Pancreas (tissue), 10 donors: Measurements from ENCODE around the gene CCDC71. TPM values are rescaled to one million over a fixed set of nuclear protein-coding genes. Genes with fewer than 3 reads are reported as not detected.

ENCODE experiments used
- ATAC-seq, 4 donors: fragments of 200-7000 bp; cut with Tn5 transposase; one replicate each; pipeline versions ENCODE4 v1.8.0 to v1.9.1; 2020; ENCODE audit warnings: mild to moderate bottlenecking in 4 of 4, moderate library complexity in 4 of 4
- DNase-seq, 6 donors: peaks; one replicate each; pipeline ENCODE4 v3.0.0-alpha.2; 2020
- FAIRE-seq: peaks from 2 replicates; lab custom pipeline; 2012; peaks lifted over from hg19 to GRCh38; lab: Jason Lieb, UNC
- H3K27ac ChIP-seq, 4 donors: fragments of 200-600 bp; sonication (generic); 1 replicate in 3 of 4; 2 replicates in 1 of 4; pipeline versions ENCODE4 v1.5.0 to v1.8.0; 2020
- H3K27me3 ChIP-seq, 4 donors: fragments of 200-600 bp; one replicate each; pipeline ENCODE4 v1.8.0; 2021
- H3K36me3 ChIP-seq, 3 donors: fragments of 200-600 bp; sonication (generic) in 1 of 3; one replicate each; pipeline versions ENCODE4 v1.5.0 to v1.8.0; 2020 to 2021
- H3K4me1 ChIP-seq, 3 donors: fragments of 200-600 bp; one replicate each; pipeline ENCODE4 v1.8.0; 2021
- H3K4me3 ChIP-seq, 4 donors: fragments of 200-600 bp; sonication (generic) in 2 of 4; one replicate each; pipeline versions ENCODE4 v1.5.0 to v1.8.0; 2020 to 2021
- H3K9me3 ChIP-seq, 4 donors: fragments of 200-600 bp; one replicate each; pipeline ENCODE4 v1.8.0; 2021
- WGBS, 2 donors: extraction: QIAGEN DNeasy Blood & Tissue Kit; methylation state at CpG; one replicate each; pipeline ENCODE4 v1.1.7; 2013; 5-methylcytosine and 5-hydroxymethylcytosine counted together
- intact Hi-C, 3 donors: fragments of 100-400 bp; cut with DNase I; formaldehyde crosslinking; loops; one replicate each; pipeline versions ENCODE4 v1.11.1 to v1.14.2; 2022
- polyA plus RNA-seq, 2 donors: library from polyadenylated mRNA; stranded (reverse); fragments of 200-250 nt; gene quantifications; one replicate each; pipeline ENCODE4 v1.2.3, GENCODE V29; 2013
- total RNA-seq, 6 donors: library from RNA; stranded (reverse); fragmentation: NEBNext Ultra II Directional in 4 of 6; extraction: Animal tissue kit (Norgen Biotek cat#: 25700) in 4 of 6; gene quantifications; one replicate each; pipeline versions ENCODE4 v1.2.1 to v1.2.4, GENCODE V29; 2021 to 2023
- TF ChIP-seq, protein P1 (sequence below), 4 donors: fragments of 200-600 bp; sonication (generic) in 3 of 4; IDR thresholded peaks; one replicate each; pipeline versions ENCODE4 v1.5.0 to v1.8.0; 2021; ENCODE audit warnings: antibody characterized with exemption in 4 of 4
- donor health status: healthy with polysubstance abuse.
- donor health status: DM: no; HTN: no; CAD: no; lungs with moderate emphysema.
- donor health status: DM: no; HTN: no; CAD: no.
- donor health status: control.
- donor health status: control.
- donor health status: Bipolar disorder and iron deficiency.
- donor health status: DM: yes; HTN: yes; CAD: no.
- donor health status: DM: no; HTN: no; CAD: no.
- donor health status: DM: no; HTN: no; CAD: no.
- donor health status: DM: yes; HTN: yes; CAD: no.

Gene CCDC71
- total and polyA plus RNA-seq, 8 donors: 5.9 to 11.0 (median 8.3) TPM

DNA sequence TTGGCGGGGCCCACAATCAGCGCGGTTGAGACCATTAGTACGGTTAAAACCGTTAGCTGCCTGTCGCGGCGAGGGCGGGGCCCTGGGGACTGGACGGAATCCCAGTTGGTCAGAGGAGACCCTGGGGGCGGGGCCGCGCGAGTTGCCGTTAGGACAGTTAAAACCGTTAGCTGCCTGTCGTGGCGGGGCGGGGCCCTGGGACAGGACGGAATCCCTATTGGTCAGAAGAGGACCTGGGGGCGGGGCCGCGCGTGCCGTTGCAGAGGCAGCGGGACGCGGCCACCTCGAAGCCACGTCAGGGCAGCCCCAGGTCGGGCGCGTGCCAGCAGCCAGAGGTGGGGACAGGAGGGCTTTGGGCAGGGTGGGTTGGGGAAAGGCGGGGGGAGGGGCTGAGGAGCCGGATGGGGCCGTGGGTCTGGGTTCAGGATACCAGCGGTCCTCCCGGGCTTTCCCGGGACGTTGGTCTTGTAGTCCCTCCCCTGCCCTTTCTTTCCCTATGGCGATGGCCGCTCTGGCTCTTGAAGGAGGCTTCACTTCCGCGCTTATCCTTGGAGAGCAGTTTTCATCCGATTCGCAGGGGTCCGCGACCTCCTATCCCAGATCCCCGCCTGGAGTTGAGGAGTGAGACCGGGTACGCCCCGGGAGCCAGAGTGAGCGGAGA, 33.2 kb upstream of the CCDC71 start:
- peak; percentile 46 to 97 (median 83) for ATAC-seq
- Histone ChIP-seq H3K4me3 (peak overlapping the region in 1 of 4 donors; percentile 26), H3K4me1 (no peaks in the 10 kb centered on the region), H3K27ac (peak overlapping the region in 1 of 4 donors; percentile 22), H3K36me3 (no peaks in the 10 kb centered on the region), H3K9me3 (no peaks in the 10 kb centered on the region), H3K27me3 (no peaks in the 10 kb centered on the region)
- WGBS, 2 donors: 19 to 24% methylated on average over 45 to 53 of the region's 53 CpGs
- DNase-seq: peak; percentile 33 to 86 (median 72)
- FAIRE-seq: no peak
- TF ChIP-seq, protein P1, sequence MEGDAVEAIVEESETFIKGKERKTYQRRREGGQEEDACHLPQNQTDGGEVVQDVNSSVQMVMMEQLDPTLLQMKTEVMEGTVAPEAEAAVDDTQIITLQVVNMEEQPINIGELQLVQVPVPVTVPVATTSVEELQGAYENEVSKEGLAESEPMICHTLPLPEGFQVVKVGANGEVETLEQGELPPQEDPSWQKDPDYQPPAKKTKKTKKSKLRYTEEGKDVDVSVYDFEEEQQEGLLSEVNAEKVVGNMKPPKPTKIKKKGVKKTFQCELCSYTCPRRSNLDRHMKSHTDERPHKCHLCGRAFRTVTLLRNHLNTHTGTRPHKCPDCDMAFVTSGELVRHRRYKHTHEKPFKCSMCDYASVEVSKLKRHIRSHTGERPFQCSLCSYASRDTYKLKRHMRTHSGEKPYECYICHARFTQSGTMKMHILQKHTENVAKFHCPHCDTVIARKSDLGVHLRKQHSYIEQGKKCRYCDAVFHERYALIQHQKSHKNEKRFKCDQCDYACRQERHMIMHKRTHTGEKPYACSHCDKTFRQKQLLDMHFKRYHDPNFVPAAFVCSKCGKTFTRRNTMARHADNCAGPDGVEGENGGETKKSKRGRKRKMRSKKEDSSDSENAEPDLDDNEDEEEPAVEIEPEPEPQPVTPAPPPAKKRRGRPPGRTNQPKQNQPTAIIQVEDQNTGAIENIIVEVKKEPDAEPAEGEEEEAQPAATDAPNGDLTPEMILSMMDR (IDR thresholded peaks at IDR 0.05): no peak
- intact Hi-C loops: no loop called here

DNA sequence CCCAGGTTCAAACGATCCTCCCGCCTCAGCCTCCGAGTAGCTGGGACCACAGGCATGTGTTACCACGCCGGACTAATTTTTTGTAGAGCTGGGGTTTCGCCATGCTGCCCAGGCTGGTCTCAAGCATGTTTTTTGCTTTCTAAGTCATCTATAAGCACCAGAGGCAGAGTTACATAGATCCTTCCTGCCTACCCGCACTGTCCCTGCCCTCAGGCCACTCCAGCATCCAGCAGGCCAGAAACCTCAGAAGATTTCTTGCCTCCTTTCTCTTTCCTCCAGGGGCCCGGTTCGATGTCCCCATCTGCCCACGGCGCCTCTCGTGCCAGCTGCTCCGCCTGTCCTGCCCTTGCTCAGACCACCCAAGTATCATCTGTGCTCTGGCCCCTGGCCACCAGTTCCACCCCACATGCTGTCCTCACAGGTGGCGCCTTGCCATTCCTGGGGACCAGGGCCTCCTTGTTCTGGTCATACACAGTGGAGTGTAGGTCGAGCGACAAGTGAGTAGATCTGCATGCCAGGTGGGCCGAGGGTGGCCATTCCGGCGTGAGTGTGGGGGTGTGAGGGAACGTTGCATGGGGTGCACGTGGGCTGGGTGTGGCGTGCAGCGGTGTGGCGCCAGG, 32.6 kb upstream of the CCDC71 start:
- DNase-seq (peak in 2 of 6 donors; percentile 25 to 54), ATAC-seq (peak in 2 of 4 donors; percentile 9 to 11), FAIRE-seq (no peak)
- Histone ChIP-seq H3K27me3 (no peaks in the 10 kb centered on the region), H3K4me3 (peak overlapping the region in 1 of 4 donors; percentile 26), H3K27ac (no peak overlapping the region), H3K36me3 (no peaks in the 10 kb centered on the region), H3K4me1 (no peaks in the 10 kb centered on the region), H3K9me3 (no peaks in the 10 kb centered on the region)
- TF ChIP-seq, protein P1 (IDR thresholded peaks at IDR 0.05): no peak
- WGBS, 2 donors: 67 to 68% methylated on average over 24 of the region's 24 CpGs
- intact Hi-C loops: no loop called here

DNA sequence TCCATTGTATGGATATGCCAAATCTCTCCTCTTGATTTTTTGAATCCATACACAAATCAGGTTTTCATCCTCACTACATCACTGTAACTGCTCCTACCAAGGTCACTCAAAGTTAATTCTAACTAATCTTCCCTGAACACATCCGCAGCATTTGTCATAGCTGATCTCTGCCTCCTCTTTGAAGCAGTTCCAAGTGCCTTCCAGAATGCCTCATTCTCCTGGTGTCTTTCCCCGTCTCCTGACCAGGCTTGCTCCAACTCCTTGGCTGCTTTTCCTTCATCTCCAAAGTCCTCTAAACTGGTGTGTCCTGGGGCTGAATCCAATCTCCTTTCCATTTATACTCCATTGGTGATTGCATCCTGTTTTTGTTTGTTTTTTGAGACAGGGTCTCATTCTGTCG, 32.0 kb upstream of the CCDC71 start:
- TF ChIP-seq, protein P1 (IDR thresholded peaks at IDR 0.05): no peak
- no peak for DNase-seq
- Histone ChIP-seq H3K4me1 (no peaks in the 10 kb centered on the region), H3K27ac (no peak overlapping the region), H3K36me3 (no peaks in the 10 kb centered on the region), H3K4me3 (no peak overlapping the region), H3K27me3 (no peaks in the 10 kb centered on the region), H3K9me3 (no peaks in the 10 kb centered on the region)
- intact Hi-C loops: no loop called here
- no peak for FAIRE-seq
- no peak for ATAC-seq
- 54 to 70% methylated on average over 3 of the region's 3 CpGs for WGBS, 2 donors

DNA sequence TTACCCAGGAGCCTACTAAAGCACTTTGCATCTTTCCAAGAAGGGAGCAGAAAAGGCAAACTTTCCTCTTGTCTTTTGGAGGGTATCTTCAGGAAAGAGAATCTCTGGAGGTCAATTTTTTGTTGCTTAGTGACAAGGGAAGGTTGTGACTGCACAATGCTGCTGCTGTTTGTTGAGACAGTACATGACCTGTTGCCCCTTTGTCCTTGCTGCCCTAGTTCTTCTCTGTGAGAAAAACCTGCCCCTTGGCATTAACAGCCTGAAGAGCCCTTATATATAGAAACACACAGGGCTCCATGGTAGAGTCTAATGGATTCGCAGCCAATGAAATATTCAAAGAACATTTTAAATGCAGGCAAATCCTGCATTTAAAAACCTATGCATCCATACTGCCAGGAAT, 25.6 kb upstream of the CCDC71 start:
- ATAC-seq: no peak
- no peak overlapping the region for H3K27ac ChIP-seq
- H3K4me1 ChIP-seq: no peaks in the 10 kb centered on the region
- H3K27me3 ChIP-seq: no peaks in the 10 kb centered on the region
- no peak for FAIRE-seq
- no peak for DNase-seq
- H3K36me3 ChIP-seq: no peaks in the 10 kb centered on the region
- 74 to 86% methylated on average over 1 of the region's 1 CpG for WGBS, 2 donors
- intact Hi-C loops: no loop called here
- no peaks in the 10 kb centered on the region for H3K9me3 ChIP-seq
- H3K4me3 ChIP-seq: no peak overlapping the region
- TF ChIP-seq, protein P1 (IDR thresholded peaks at IDR 0.05): no peak

DNA sequence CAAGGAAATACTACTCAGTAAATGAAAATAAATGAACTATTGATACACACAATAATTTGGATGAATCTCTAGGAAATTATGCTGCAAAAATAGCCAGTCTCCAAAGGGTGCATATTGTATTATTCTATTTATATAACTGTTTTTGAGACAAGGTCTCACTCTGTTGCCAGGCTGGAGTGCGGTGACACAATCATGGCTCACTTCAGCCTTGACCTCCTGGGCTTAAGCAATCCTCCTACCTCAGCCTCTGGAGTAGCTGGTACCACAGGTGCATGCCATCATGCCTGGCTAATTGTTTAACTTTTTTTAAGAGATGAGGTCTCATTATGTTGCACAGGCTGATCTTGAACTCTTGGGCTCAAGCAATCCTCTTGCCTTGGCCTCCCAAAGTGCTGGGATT, 17.7 kb upstream of the CCDC71 start:
- H3K4me1 ChIP-seq: no peaks in the 10 kb centered on the region
- H3K27me3 ChIP-seq: no peaks in the 10 kb centered on the region
- H3K27ac ChIP-seq: no peak overlapping the region
- H3K9me3 ChIP-seq: no peaks in the 10 kb centered on the region
- no peak for DNase-seq
- TF ChIP-seq, protein P1 (IDR thresholded peaks at IDR 0.05): no peak
- WGBS, 2 donors: 9 to 23% methylated on average over 1 of the region's 1 CpG
- intact Hi-C loops: no loop called here
- no peaks in the 10 kb centered on the region for H3K36me3 ChIP-seq
- H3K4me3 ChIP-seq: no peak overlapping the region
- ATAC-seq: no peak
- FAIRE-seq: no peak
